Measurements from ENCODE around the gene ARHGEF28.

ARHGEF28 gene

DNA sequence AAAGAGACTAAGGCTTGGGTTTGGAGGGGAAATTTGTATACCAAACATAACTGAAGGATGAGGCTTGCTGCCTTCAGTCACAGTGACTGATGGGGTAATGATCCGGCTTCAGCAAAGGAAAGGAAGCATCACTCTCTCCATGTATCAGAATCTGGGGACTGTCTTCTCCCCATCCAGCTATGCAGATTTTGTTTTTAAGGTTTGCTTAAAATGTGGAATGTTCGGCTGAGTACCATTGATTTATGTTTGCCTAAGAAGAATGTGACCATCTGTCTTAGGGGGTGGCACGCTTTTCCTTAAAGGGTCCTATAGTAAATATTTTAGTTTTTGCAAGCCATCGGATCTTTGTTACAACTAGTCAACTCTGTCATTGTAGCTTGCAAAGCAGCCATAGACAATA lies 291.9 kb downstream of the ARHGEF28 start:
- TF ChIP-seq ARNTL (CRISPR knock-in tag; IDR thresholded peaks at IDR 0.05; ENCODE audit: borderline replicate concordance, low read depth): no peak
- no peak for TF ChIP-seq POU6F1 (CRISPR knock-in tag; IDR thresholded peaks at IDR 0.05; ENCODE audit: borderline replicate concordance, low read depth)
- no peak for TF ChIP-seq TOX (CRISPR knock-in tag; IDR thresholded peaks at IDR 0.05; ENCODE audit: borderline replicate concordance)
- TF ChIP-seq ZNF8 (CRISPR knock-in tag; IDR thresholded peaks at IDR 0.05): no peak
- TF ChIP-seq TCF4 (CRISPR knock-in tag; IDR thresholded peaks at IDR 0.05; ENCODE audit: borderline replicate concordance): no peak
- TF ChIP-seq GLIS3 (CRISPR knock-in tag; IDR thresholded peaks at IDR 0.05): no peak
- no peak for TF ChIP-seq ZC3H10 (CRISPR knock-in tag; IDR thresholded peaks at IDR 0.05)
- no peak for TF ChIP-seq PPARA (CRISPR knock-in tag; IDR thresholded peaks at IDR 0.05; ENCODE audit: borderline replicate concordance)
- TF ChIP-seq ZFP30 (CRISPR knock-in tag; IDR thresholded peaks at IDR 0.05): no peak
- TF ChIP-seq OSR1 (CRISPR knock-in tag; IDR thresholded peaks at IDR 0.05): no peak
- no peak for TF ChIP-seq RARB (CRISPR knock-in tag; IDR thresholded peaks at IDR 0.05)
- TF ChIP-seq ZFP3 (CRISPR knock-in tag; IDR thresholded peaks at IDR 0.05): no peak
- TF ChIP-seq, protein P1, sequence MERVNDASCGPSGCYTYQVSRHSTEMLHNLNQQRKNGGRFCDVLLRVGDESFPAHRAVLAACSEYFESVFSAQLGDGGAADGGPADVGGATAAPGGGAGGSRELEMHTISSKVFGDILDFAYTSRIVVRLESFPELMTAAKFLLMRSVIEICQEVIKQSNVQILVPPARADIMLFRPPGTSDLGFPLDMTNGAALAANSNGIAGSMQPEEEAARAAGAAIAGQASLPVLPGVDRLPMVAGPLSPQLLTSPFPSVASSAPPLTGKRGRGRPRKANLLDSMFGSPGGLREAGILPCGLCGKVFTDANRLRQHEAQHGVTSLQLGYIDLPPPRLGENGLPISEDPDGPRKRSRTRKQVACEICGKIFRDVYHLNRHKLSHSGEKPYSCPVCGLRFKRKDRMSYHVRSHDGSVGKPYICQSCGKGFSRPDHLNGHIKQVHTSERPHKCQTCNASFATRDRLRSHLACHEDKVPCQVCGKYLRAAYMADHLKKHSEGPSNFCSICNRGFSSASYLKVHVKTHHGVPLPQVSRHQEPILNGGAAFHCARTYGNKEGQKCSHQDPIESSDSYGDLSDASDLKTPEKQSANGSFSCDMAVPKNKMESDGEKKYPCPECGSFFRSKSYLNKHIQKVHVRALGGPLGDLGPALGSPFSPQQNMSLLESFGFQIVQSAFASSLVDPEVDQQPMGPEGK (CRISPR knock-in tag; IDR thresholded peaks at IDR 0.05; ENCODE audit: borderline replicate concordance): no peak
- no peak for TF ChIP-seq TSHZ2 (CRISPR knock-in tag; IDR thresholded peaks at IDR 0.05)
- no peak for TF ChIP-seq CSDC2 (CRISPR knock-in tag; IDR thresholded peaks at IDR 0.05)
- TF ChIP-seq ZNF70 (CRISPR knock-in tag; IDR thresholded peaks at IDR 0.05): no peak
- TF ChIP-seq ZNF565 (CRISPR knock-in tag; conservative IDR thresholded peaks at IDR 0.05; ENCODE audit: low read depth): no peak
- ATAC-seq: no peak

- TF ChIP-seq TCF4 (CRISPR knock-in tag; IDR thresholded peaks at IDR 0.05; ENCODE audit: borderline replicate concordance) (no peak), RARB (CRISPR knock-in tag; IDR thresholded peaks at IDR 0.05) (no peak)
- ATAC-seq: no peak
Observed at GRCh38 chr5:73918791-73919221, 292.8 kb downstream of the ARHGEF28 start.

GRCh38 chr5:73921741-73922140 lies 295.7 kb downstream of the ARHGEF28 start:
- TF ChIP-seq, protein P1 (CRISPR knock-in tag; IDR thresholded peaks at IDR 0.05; ENCODE audit: borderline replicate concordance): no peak
- TF ChIP-seq ZNF8 (CRISPR knock-in tag; IDR thresholded peaks at IDR 0.05): no peak
- TF ChIP-seq, protein P2, sequence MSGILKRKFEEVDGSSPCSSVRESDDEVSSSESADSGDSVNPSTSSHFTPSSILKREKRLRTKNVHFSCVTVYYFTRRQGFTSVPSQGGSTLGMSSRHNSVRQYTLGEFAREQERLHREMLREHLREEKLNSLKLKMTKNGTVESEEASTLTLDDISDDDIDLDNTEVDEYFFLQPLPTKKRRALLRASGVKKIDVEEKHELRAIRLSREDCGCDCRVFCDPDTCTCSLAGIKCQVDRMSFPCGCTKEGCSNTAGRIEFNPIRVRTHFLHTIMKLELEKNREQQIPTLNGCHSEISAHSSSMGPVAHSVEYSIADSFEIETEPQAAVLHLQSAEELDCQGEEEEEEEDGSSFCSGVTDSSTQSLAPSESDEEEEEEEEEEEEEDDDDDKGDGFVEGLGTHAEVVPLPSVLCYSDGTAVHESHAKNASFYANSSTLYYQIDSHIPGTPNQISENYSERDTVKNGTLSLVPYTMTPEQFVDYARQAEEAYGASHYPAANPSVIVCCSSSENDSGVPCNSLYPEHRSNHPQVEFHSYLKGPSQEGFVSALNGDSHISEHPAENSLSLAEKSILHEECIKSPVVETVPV (CRISPR knock-in tag; IDR thresholded peaks at IDR 0.05): no peak
- no peak for TF ChIP-seq ZFP3 (CRISPR knock-in tag; IDR thresholded peaks at IDR 0.05)
- TF ChIP-seq ZC3H10 (CRISPR knock-in tag; IDR thresholded peaks at IDR 0.05): no peak
- no peak for ATAC-seq

GRCh38 chr5:73922224-73922623 lies 296.2 kb downstream of the ARHGEF28 start:
- TF ChIP-seq SNAI2 (CRISPR knock-in tag; IDR thresholded peaks at IDR 0.05) (no peak), ZNF565 (CRISPR knock-in tag; conservative IDR thresholded peaks at IDR 0.05; ENCODE audit: low read depth) (no peak), ESRRG (CRISPR knock-in tag; IDR thresholded peaks at IDR 0.05) (no peak)
- ATAC-seq: no peak
